ENCODE measurements around the gene AFM.

DNA sequence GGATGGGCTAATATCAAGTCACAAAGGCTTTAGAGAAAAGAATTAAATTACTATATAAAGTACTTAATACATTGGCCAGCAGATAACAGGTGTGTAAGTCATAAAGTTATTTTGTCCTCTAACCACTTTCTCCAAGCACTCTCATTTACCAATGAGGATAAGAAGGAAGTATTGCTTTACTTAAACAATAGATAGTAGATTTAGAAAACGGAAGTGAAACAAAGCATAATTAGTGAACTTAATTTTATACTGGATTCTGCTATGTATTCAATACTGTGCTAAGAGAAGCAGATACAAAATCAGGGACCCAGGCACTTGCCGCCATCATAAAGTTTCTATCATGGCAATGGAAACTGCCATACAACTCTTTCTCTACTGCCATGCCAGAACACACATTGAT lies 24.0 kb downstream of the AFM start:
- TF ChIP-seq, protein P1, sequence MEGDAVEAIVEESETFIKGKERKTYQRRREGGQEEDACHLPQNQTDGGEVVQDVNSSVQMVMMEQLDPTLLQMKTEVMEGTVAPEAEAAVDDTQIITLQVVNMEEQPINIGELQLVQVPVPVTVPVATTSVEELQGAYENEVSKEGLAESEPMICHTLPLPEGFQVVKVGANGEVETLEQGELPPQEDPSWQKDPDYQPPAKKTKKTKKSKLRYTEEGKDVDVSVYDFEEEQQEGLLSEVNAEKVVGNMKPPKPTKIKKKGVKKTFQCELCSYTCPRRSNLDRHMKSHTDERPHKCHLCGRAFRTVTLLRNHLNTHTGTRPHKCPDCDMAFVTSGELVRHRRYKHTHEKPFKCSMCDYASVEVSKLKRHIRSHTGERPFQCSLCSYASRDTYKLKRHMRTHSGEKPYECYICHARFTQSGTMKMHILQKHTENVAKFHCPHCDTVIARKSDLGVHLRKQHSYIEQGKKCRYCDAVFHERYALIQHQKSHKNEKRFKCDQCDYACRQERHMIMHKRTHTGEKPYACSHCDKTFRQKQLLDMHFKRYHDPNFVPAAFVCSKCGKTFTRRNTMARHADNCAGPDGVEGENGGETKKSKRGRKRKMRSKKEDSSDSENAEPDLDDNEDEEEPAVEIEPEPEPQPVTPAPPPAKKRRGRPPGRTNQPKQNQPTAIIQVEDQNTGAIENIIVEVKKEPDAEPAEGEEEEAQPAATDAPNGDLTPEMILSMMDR (IDR thresholded peaks at IDR 0.05), result no peak
- no peak for TF ChIP-seq POLR2A (IDR thresholded peaks at IDR 0.05)
